Measurements from ENCODE around the gene AFF3.
"Not testable (repeated sequence)": the region's sequence is repeated elsewhere in the genome, so short reads cannot be mapped to it uniquely, and the experiment has no call there.

Gene AFF3

GRCh38 chr2:100107906-100108647, 34.3 kb downstream of the AFF3 start:
- DNase-seq (ENCODE audit: low read depth in 3 of 3) = no peak

GRCh38 chr2:100107440-100107839, 35.0 kb downstream of the AFF3 start:
- DNase-seq (ENCODE audit: low read depth in 3 of 3) = no peak

GRCh38 chr2:100106460-100106859, 35.9 kb downstream of the AFF3 start:
- DNase-seq (ENCODE audit: low read depth in 3 of 3) = no peak

- DNase-seq (ENCODE audit: low read depth in 3 of 3) = no peak
Measured at GRCh38 chr2:100105678-100106054, 36.7 kb downstream of the AFF3 start.

- peak in 1 of 3 experiments; percentile 9 for DNase-seq (ENCODE audit: low read depth in 3 of 3)
Measured at GRCh38 chr2:100104718-100105677, 37.4 kb downstream of the AFF3 start.

GRCh38 chr2:100104265-100104664, 38.1 kb downstream of the AFF3 start:
- not testable (repeated sequence) for DNase-seq (ENCODE audit: low read depth in 3 of 3)

- not testable (repeated sequence) for DNase-seq (ENCODE audit: low read depth in 3 of 3)
Measured at GRCh38 chr2:100103527-100104252, 38.7 kb downstream of the AFF3 start.

GRCh38 chr2:100102466-100103180, 39.8 kb downstream of the AFF3 start:
- not testable (repeated sequence) for DNase-seq (ENCODE audit: low read depth in 3 of 3)

- DNase-seq (ENCODE audit: low read depth in 3 of 3) = not testable (repeated sequence)
Measured at GRCh38 chr2:100098855-100099254, 43.5 kb downstream of the AFF3 start.

- DNase-seq (ENCODE audit: low read depth in 3 of 3) = not testable (repeated sequence)
Measured at GRCh38 chr2:100097611-100098294, 44.6 kb downstream of the AFF3 start.

- not testable (repeated sequence) for DNase-seq (ENCODE audit: low read depth in 3 of 3)
Measured at GRCh38 chr2:100095845-100096244, 46.5 kb downstream of the AFF3 start.

- DNase-seq (ENCODE audit: low read depth in 3 of 3) = not testable (repeated sequence)
Measured at GRCh38 chr2:100091807-100092206, 50.6 kb downstream of the AFF3 start.

GRCh38 chr2:100085744-100086143, 56.6 kb downstream of the AFF3 start:
- DNase-seq (ENCODE audit: low read depth in 3 of 3) = not testable (repeated sequence)

- DNase-seq (ENCODE audit: low read depth in 3 of 3) = not testable (repeated sequence)
Measured at GRCh38 chr2:100083421-100084216, 58.8 kb downstream of the AFF3 start.

GRCh38 chr2:100082302-100082978, 60.0 kb downstream of the AFF3 start:
- DNase-seq (ENCODE audit: low read depth in 3 of 3) = not testable (repeated sequence)

- DNase-seq (ENCODE audit: low read depth in 3 of 3) = no peak
Measured at GRCh38 chr2:100077935-100078334, 64.5 kb downstream of the AFF3 start.

GRCh38 chr2:100077456-100077855, 64.9 kb downstream of the AFF3 start:
- DNase-seq (ENCODE audit: low read depth in 3 of 3) = no peak

GRCh38 chr2:100075532-100075931, 66.9 kb downstream of the AFF3 start:
- DNase-seq (ENCODE audit: low read depth in 3 of 3) = no peak

GRCh38 chr2:100073110-100073509, 69.3 kb downstream of the AFF3 start:
- no peak for DNase-seq (ENCODE audit: low read depth in 3 of 3)

Data from stimulated activated CD4-positive, alpha-beta T cell treated with anti-CD3 and anti-CD28 coated beads, TNF-alpha, amount 100 ng/mL, for 24 hours (primary cell).